CMK (cell line): Measurements from ENCODE around the gene IFI6.
"Not testable (repeated sequence)": the region's sequence is repeated elsewhere in the genome, so short reads cannot be mapped to it uniquely, and the experiment has no call there.

Experiments
- DNase-seq: peaks from one replicate; pipeline ENCODE4 v3.0.0-alpha.2; 2010; ENCODE audit warnings: low read depth

IFI6 gene

GRCh38 chr1:27650539-27651175 lies 21.3 kb downstream of the IFI6 start:
- DNase-seq = no peak

- no peak for DNase-seq
Measured at GRCh38 chr1:27650171-27650538, 21.8 kb downstream of the IFI6 start.

- DNase-seq = no peak
Measured at GRCh38 chr1:27649306-27649635, 22.7 kb downstream of the IFI6 start.

DNA sequence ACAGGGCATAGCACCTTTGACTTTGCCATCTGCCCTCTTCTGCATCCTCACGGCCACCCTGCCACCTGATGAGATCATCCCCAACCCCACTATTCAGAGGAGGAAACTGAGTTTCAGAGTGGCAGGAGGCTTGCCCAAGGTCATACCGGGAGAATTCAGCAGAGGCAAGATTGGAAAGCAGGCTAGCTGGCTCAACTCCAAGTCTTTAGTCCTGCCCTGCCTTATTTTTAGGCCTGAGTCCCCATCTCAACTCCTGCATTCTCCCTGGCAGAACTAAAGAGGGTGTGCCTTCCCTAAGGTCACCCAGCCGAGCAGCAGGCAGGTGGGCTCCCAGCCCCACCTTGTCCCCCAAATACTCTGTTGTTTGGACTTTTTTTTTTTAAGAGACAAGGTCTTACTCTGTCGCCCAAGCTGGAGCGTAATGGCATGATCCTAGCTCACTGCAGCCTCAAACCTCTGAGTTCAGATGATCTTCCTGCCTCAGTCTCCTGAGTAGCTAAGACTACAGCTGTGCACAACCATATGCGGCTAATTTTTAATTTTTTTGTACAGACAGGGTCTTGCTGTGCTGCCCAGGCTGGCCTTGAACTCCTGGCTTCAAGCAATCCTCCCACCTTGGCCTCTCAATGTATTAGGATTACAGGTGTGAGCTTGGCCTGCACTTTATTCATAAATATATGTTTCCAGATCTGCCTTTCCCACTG lies 23.2 kb downstream of the IFI6 start:
- no peak for DNase-seq

- no peak for DNase-seq
Measured at GRCh38 chr1:27647328-27647727, 24.7 kb downstream of the IFI6 start.

GRCh38 chr1:27646676-27647075 lies 25.3 kb downstream of the IFI6 start:
- DNase-seq = no peak

GRCh38 chr1:27645071-27645415 lies 26.9 kb downstream of the IFI6 start:
- DNase-seq = no peak

GRCh38 chr1:27644369-27645070 lies 27.5 kb downstream of the IFI6 start:
- no peak for DNase-seq

DNA sequence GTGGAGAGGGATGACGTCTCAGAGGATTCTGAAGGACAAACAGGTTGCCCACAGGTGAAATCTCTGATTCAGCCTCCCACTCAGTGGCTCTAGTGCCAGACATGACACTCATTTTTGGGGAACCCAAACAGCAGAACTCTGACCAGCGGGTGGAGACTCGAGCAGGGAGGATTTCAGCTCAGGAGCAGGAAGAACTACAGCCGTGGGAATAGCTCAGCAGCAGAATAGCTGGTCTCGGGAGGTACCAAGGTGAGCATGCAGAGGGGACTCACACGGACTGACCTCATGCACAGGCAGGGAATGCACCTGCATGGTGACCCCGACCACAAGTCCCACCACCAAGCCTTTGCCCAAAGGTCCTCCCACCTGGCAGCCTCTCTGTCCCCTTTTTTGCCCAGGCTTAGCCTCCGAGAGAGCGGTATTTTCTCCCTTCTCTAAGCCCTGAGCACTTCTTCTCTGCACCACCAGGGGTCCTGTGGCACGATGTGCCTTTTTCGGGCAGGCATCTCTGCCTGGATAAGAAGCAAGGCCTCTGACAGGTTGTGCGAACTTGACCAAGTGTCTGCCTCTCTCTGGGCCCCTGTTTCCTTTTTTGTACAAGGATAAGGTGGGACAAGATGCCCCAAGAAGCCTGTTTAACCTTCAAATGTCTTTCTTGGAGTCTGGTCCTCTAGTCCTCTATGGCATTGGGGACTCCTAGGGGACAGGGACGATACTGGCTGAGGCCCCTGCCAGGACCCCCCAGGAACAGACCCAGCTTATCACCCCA lies 28.2 kb downstream of the IFI6 start:
- no peak for DNase-seq

DNA sequence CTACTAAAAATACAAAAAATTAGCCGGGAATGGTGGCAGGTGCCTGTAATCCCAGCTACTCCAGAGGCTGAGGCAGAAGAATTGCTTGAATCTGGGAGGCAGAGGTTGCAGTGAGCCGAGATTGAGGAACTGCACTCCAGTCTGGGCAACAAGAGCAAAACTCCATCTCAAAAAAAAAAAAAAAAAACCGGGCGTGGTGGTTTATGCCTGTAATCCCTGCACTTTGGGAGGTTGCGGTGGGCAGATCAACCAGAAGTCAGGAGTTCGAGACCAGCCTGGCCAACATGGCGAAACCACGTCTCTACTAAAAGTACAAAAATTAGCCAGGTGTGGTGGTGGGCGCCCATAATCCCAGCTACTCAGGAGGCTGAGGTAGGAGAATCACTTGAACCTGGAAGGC lies 31.5 kb downstream of the IFI6 start:
- not testable (repeated sequence) for DNase-seq

GRCh38 chr1:27638805-27639204 lies 33.2 kb downstream of the IFI6 start:
- DNase-seq = no peak

DNA sequence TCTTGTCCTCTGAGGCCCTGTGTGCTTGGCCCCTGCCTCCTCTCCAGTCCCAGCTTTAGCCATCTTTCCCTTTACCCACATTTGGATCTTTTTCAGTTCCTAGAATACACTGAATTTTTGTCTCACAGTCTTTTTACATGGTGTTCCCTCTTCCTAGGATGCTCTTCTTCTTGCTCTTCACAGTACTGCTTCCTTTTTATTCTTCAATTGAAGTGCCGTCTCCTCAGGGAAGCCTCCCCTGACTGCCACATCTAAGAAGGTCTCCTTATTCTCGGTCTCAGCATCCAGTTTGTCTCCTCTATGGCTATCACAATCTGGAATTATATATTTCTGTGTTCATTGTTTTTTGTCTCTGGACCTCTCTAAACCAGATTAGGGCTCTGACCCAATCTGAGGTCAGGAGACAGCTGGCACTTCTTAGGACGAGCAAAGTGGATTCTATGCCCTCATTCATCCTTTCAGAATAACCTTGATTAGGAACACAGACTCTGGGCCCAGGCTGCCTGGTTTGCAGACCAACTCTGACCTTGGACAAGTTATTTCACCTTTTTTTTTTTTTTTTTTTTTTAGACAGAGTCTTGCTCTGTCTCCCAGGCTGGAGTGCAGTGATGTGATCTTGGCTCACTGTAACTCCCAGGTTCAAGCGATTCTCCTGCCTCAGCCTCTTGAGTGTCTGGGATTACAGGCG lies 33.8 kb downstream of the IFI6 start:
- no peak for DNase-seq

DNA sequence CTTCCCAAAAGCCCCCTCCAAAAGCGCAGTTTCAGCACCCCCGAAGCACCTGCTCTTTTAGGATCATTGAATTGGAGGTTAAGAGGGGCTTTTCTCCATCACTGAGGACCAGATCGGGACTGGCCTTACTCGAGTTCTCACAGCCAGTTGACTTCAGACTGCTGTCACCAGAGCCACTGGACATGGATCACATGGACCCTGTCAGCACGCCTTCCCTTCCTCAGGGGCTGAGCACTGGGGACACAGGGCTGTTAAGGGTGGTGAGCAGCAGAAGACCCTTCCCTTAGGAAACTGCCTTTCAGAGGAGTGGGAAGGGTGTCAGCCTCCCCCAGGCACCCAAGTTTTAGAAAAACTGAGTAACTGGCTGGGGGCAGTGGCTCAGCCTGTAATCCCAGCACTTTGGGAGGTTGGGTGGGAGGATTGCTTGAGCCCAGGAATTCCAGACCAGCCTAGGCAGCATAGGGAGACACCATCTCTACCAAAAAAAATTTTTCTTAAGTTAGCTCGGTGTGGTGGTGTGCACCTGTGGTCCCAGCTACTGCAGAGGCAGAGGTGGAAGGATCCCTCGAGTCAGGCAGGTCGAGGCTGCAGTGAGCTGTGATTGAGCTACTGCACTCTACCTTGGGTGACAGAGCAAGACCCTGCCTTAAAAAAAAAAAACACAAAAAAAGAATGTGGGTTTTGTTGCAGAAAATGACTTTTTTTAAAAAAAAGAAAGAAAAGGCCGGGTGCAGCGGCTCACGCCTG lies 36.4 kb downstream of the IFI6 start:
- DNase-seq = no peak

DNA sequence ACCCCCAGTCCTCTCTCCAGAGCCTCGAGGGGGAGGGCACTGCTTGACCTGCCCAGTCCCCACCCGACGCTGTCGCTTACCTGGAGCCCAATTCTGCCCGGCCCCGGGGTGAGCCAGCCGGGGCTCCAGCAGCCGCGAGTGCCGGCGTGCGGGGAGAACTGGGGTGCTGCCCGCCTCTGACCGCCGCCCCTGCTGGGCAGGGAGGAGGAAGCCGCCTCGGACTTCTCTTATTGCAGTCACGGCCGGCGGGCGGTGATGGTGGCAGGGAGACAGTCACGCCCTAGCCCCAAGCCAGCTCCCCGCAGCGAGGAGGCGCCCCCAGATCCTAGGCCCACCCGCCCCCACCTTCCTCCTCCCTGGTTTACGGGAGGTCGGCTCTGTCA lies 37.0 kb downstream of the IFI6 start, which contains the start of gene FGR:
FGR (minus strand) TSS at position 201 of the 383 bp plus-strand sequence. CDS start 11,269 bp downstream, outside the sequence.
- no peak for DNase-seq

DNA sequence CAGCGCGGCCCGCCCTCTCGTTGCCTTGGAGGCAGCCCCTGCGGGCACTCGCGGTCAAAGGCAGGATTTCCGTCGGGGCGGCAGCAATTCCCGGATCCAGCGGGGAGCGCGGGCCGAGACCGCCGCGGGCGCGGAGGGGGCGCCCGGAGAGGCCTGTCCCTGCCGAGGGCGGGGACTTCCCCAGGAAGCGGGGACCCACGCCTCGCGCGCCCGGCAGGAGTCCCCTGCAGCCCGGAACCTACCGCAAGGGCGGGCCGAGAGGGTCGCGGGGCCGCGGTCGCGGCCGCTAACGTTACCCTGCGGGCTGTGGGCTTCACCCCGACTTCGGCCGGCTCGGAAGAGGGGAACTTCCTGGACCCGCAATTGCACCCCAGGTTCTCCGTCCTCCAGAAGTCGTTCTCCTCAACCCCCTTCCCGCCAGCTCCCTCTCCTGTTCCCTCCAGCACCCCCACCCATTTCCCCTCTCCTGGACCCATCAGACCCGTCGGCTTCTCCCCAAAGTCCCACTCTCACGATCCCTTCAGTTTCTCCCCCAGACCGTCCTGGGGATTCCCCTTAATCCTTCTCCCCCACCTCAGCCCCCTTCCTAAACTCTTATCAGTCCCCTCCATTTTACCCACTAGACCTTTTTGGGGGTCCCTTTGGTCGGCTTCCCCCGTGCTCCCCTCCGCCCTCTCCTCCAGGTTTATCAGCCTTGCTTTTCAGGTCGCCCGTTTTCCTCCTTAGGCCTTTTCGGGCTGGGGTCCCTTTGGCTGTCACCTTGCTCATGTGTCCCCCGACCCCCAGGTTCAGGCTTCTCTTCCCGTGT lies 37.6 kb downstream of the IFI6 start:
- peak; percentile 66 for DNase-seq

- DNase-seq = no peak
Measured at GRCh38 chr1:27633640-27634176, 38.3 kb downstream of the IFI6 start.

DNA sequence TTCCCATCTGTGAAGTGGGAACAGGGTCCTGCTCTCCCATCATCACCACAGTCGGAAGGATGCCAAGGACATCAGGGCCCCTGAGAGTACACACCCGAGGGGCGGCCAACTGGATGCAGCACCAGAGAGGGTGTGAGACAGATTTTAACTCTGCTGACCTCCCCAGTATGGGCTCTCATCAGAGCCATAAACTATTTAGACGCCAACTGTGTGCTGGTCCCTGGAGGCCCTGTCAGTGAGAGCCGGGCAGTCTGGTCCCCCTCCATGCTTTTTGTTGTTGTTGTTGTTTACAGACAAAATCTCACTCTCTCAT lies 38.7 kb downstream of the IFI6 start:
- no peak for DNase-seq

- peak; percentile 82 for DNase-seq
Measured at GRCh38 chr1:27632387-27633297, 39.4 kb downstream of the IFI6 start.

- peak; percentile 94 for DNase-seq
Measured at GRCh38 chr1:27630859-27631491, 41.0 kb downstream of the IFI6 start.
